Measurements from ENCODE around the gene CLMP. TPM values are rescaled to one million over a fixed set of nuclear protein-coding genes. Genes with fewer than 3 reads are reported as not detected.

CLMP gene
- total and polyA plus RNA-seq, 9 of the 15 experiments (the other 6 are each of a cell fraction or from before 2014, with no cell fraction given): 0.02 to 0.15 (median 0.03) TPM; not detected in 6

- no peak for FAIRE-seq
- no peak for ATAC-seq
- POLR2A ChIA-PET: interaction anchor here (1.0 to 1.3 kb wide), 3 partner anchors 12 to 48 kb away, joined by 3 to 6 read pairs (median 4); no protein-coding TSS in a partner anchor
- CTCF ChIA-PET (ENCODE audit: low intra/inter-chr PET ratio): no interaction called here
- no peak overlapping the region for H3K27ac ChIP-seq (ENCODE audit: extremely low read depth, low read depth, low read length)
- H3K9ac ChIP-seq (ENCODE audit: insufficient read depth in 1 of 2, low read depth in 2 of 2, low read length in 2 of 2): no peak overlapping the region
- H3K79me2 ChIP-seq (ENCODE audit: control insufficient read depth, insufficient read depth, low read length): no peaks in the 10 kb centered on the region
- no peak for DNase-seq (ENCODE audit: extremely low read depth in 1 of 4, low spot score in 3 of 4)
- 2% methylated on average over 6 of the region's 6 CpGs for WGBS (ENCODE audit: insufficient coverage, low coverage, missing lambda C conversion rate)
- H3K4me1 ChIP-seq (replicated peaks in 1 of 2; ENCODE audit: control insufficient read depth in 2 of 2, insufficient read depth in 2 of 2, low read length in 2 of 2): 0 out of 5 replicates have a peak, but pooled peaks cover under 1 to 1% of the 10 kb centered on the region in 2 experiments
- peaks cover 8 to 16% of the 10 kb centered on the region in 2 experiments; a peak in 2 of 5 replicates for H3K27me3 ChIP-seq (ENCODE audit: control insufficient read depth in 2 of 2, insufficient read depth in 2 of 2, low read length in 2 of 2)
- no TSS peak for BruUV-seq (replicated peaks)
- H3K4me3 ChIP-seq: no peak overlapping the region
- H3K36me3 ChIP-seq (ENCODE audit: control insufficient read depth, insufficient read depth, low read length): no peaks in the 10 kb centered on the region
- H2AFZ ChIP-seq (ENCODE audit: low read depth, low read length): no peak overlapping the region
- in situ Hi-C loops (cut with MboI) (no loop called here), intact Hi-C loops (cut with micrococcal nuclease) (no loop called here)
- TF ChIP-seq TCF15 (CRISPR knock-in tag; IDR thresholded peaks at IDR 0.05) (no peak), TRIM24 (IDR thresholded peaks at IDR 0.05) (no peak), TRIM25 (IDR thresholded peaks at IDR 0.05; ENCODE audit: borderline replicate concordance) (no peak), ZNF124 (CRISPR knock-in tag; IDR thresholded peaks at IDR 0.05) (no peak), SREBF1 (IDR thresholded peaks at IDR 0.05; ENCODE audit: borderline replicate concordance, low read depth, low read length) (no peak), RBM39 (optimal IDR thresholded peaks at IDR 0.05; ENCODE audit: low read depth, low read length) (no peak), HSF4 (CRISPR knock-in tag; IDR thresholded peaks at IDR 0.05; ENCODE audit: borderline replicate concordance) (no peak), TEAD2 (tag; IDR thresholded peaks at IDR 0.05) (no peak), POLR2A (conservative IDR thresholded peaks at IDR 0.05) (no peak), ZBTB8A (IDR thresholded peaks at IDR 0.05; ENCODE audit: partially characterized antibody) (no peak), PHB (CRISPR knock-in tag; IDR thresholded peaks at IDR 0.05) (no peak), SMAD1 (IDR thresholded peaks at IDR 0.05; ENCODE audit: low read depth, low read length, partially characterized antibody) (no peak), TSHZ1 (CRISPR knock-in tag; IDR thresholded peaks at IDR 0.05) (no peak), NBN (IDR thresholded peaks at IDR 0.05; ENCODE audit: low read depth) (no peak), ARID3B (CRISPR knock-in tag; IDR thresholded peaks at IDR 0.05; ENCODE audit: borderline replicate concordance) (no peak)
- no peaks in the 10 kb centered on the region for H4K20me1 ChIP-seq (replicated peaks; ENCODE audit: control insufficient read depth, insufficient read depth, low read length)
- H3K9me3 ChIP-seq (replicated peaks; ENCODE audit: control insufficient read depth, insufficient read depth, low read depth, low read length): no peaks in the 10 kb centered on the region
- no peaks in the 10 kb centered on the region for H3K9me1 ChIP-seq (ENCODE audit: control insufficient read depth, insufficient read depth, low read length)
- no peak overlapping the region for H3K4me2 ChIP-seq (ENCODE audit: insufficient read depth, low read length)
Measured at GRCh38 chr11:123091506-123091905, 103.5 kb downstream of the CLMP start.

Measured in K562 (cell line).